ENCODE results near the gene ADAP1.

DNA sequence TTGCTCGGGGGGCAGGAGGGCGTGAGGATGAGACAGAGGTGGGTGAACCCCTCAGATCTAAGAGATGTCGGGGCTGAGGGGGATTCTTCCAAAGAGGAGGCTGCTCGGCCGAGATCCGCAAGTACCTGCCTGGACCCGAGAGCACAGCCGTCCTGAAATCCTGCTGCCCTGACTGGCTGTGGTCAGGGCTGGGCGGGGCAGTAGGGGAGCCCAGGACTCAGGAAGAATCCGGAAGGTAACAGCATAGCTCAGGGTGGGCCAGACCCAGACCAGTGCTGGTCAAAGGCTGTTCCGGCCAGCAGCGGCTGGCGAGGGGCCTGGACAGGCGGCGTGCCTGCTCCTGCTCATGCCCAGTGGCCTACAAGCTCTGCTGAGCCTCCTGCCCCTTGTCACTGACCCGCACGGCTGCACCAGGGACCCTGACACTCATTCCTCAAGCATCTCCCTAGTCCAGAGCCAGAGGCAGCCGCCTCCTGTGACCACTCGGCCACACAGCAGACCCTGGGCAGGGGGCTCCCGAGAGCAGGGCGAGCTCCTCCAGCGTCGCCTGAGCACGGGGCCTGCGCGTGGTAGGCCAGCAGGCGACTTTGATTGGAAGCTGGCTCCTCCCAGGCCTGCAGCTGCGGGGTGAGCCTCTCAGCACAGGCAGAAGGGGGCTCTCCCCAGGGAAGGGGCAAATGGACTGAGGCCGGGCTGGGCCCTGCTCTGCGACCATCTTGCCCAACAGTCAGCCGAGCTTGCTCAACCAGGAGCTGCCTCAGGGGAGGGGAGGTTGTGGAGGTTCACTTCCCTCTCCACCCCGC lies 3.1 kb upstream of the ADAP1 start:
- TF ChIP-seq CTCF (IDR thresholded peaks at IDR 0.05; ENCODE audit: low read length) (no peak), EZH2 (IDR thresholded peaks at IDR 0.05; ENCODE audit: borderline replicate concordance, low read length) (no peak)
